Left forelimb (tissue), 1 donor: Measurements from ENCODE around the gene TUBD1.

Source experiments
- DNase-seq: peaks from one replicate; pipeline ENCODE4 v3.0.0-alpha.2; 2018; ENCODE audit warnings: low spot score

The TUBD1 gene

DNA sequence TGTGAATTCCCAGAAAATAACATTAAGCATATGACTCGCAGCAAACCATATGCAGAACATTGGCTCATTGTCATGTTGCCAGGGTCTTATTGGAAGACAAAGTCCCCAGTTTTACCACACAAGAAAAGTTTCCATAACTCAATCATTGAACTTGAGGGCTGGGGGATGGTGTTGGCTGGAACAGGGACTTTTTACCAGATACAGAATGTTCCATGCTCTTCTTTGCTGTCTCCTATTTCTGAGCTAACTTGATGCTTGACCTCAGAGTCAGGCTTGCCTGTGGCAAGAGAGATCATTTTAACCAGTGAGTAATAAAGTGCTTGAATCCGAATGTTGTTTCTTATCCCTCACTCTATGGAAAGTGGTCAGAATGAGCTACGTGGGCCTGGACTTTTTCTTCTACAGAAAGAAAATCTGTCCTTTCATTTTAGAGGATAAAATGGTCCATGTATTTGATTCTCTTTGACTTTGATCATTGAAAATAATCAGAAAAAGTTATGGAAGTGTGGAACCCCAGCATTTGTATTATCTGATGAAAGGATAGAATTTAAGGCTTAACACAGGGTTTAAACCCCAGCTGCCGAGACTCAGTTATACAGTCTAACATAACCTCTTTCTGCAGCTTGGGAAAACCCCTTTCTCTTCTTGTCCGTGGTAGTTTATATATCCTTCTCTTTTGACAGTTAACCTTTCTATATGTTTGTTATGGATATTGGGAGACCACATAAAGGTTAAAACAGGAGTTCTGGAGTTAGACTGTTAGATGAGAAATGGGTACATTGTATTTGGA lies 67.0 kb downstream of the TUBD1 start:
- DNase-seq = no peak

DNA sequence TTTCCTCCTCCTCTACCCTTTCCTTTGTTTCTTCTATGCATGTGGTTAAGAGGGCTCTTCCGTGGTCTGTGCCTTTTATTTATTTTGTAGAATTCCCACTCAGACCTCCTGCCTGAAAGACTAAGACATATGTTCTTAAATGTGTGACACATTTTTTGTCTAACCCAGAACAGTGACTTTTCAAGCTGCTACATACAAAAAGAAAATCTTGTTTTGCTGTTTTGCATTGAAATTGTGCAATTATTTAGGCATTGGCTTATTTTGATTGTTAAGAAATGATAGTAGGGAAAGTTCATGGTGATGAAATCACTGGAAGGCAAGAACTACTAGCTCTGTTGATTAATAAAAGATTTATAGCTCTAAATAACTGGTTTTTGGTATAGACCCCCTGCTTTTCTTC lies 76.8 kb downstream of the TUBD1 start:
- no peak for DNase-seq

DNA sequence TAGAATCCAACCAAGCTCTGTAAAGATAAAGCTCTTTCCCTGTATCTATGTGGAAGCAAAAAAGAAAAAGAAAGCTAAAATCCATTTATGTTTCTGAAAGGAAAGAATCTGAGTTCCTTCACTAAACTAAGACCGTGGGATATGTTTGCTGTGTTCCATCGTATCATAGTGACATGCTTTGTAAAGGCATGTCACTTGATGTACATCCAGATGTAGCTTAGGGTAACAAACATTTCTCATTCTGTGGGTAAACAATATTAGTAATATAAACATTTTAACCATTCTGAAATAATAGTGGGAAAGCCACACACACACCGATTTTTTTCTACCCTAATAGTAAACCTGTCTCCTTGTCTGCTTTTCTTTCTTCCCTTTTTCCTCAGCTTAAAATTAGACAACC lies 78.1 kb downstream of the TUBD1 start:
- DNase-seq = no peak

DNA sequence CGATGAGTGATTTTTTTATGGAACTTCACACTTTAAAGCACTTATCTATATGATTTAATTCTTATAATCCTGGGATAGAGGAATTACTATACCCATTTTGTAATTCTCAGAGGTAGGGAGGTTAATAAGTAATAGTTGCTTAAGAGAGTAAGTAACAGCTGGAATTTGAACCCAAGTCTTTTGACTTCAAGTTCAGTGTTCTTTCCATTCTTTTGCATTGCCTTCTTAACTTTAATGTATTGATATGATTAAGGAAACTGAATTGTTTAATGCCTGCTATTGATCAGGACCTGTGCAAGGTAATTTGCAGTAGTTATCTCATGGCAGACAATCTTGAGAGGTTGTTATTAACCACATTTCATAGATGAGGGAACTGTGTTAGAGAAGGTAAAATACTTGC lies 78.5 kb downstream of the TUBD1 start:
- no peak for DNase-seq

DNA sequence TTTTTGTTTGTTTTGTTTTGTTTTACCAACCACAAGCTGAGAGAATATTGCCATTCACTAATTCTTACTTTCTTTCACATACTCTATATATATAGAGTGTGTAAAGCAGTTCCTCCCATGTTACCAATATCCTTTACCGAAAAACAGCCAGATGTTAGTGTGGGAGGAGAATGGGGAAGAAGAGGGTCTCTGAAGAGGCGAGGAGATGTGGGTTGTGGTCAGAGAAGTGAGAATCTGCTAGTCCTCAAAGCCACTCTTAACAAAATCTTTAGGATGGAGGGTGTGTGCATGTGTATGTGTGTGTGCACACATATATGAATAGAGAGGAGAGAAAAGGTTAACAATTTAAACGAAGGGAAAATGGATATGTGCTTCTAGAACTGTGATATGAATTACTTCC lies 80.6 kb downstream of the TUBD1 start:
- no peak for DNase-seq

DNA sequence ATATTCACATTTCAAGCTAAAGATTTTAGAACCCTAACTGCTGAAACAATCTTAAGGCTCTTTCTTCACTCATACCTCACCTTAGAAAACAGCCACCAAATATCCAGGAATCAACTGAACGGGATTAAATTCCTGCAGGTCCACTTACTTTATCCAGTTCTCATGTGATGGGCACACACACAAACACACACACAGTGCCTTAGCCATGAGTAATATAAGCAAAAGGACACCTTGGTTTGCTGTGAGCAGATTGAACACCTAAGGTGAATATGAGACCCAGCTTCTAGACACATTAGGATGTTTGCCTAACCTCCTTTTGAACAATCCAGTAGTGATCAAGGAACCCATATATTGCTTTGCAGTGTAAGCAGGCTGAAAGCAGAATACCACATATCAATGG lies 81.5 kb downstream of the TUBD1 start:
- no peak for DNase-seq

DNA sequence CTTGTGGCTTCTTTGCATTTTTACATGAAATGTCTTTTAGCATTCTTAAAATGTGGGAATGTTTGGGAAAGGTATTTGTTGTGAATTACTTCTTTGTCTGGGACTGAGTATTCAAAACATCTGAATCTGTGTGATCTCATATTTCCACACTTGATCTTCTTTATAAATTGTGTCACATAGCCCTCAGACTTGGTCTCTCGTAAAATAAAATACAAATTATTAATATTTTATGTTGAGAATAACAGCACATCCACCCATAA lies 81.9 kb downstream of the TUBD1 start:
- no peak for DNase-seq
